CD4-positive, alpha-beta T cell treated with Interleukin-2 at 100 ng/mL for 4 hours (primary cell): ENCODE data around the gene PTCD1.
"Not testable (repeated sequence)": the region's sequence is repeated elsewhere in the genome, so short reads cannot be mapped to it uniquely, and the experiment has no call there.

ENCODE experiments used
- DNase-seq: peaks from one replicate; pipeline ENCODE4 v3.0.0-alpha.2; 2020; ENCODE audit warnings: low spot score

Gene PTCD1

DNA sequence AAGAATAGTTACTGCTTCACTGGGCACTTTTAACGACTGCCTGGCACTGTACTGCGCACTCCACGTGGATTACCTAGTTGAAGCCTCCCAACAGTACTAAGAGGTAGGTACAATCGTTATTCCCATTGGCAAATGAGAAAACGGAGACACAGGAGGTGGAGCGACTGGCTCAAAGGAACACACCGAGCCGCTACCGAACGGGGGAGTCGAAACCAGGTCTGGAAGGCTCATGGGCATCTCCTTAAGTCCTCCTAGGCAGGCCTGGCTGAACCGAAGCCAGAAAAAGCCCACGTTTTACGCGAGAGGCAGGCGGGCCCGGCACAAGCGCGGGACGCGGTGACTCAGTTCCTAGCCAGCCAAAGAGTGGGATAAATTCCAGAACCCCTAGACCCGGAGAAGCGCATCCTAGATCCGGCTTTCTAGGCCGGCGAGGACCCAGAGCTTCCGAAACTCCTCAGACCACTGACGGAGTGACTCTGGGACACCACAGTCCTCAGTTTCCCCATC is 30.7 kb downstream of the PTCD1 start:
- DNase-seq, result no peak

- DNase-seq, result no peak
Observed at GRCh38 chr7:99406557-99406956, 32.0 kb downstream of the PTCD1 start.

DNA sequence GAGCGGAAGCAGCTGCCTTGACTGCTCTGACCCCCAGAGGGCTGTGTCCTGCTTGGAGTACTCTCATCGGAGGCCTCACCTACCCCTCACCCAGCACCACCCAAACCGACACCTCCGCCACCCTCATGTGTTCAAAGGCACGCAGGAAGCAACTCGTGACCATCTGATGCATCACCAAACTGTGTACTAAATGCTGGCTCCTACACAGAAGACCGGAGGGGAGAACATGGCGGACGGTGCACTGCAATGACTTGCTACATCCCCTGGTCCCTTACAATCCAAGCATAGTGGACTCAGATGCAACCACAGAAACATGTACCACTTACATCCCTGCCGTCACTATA is 33.6 kb downstream of the PTCD1 start:
- no peak for DNase-seq

DNA sequence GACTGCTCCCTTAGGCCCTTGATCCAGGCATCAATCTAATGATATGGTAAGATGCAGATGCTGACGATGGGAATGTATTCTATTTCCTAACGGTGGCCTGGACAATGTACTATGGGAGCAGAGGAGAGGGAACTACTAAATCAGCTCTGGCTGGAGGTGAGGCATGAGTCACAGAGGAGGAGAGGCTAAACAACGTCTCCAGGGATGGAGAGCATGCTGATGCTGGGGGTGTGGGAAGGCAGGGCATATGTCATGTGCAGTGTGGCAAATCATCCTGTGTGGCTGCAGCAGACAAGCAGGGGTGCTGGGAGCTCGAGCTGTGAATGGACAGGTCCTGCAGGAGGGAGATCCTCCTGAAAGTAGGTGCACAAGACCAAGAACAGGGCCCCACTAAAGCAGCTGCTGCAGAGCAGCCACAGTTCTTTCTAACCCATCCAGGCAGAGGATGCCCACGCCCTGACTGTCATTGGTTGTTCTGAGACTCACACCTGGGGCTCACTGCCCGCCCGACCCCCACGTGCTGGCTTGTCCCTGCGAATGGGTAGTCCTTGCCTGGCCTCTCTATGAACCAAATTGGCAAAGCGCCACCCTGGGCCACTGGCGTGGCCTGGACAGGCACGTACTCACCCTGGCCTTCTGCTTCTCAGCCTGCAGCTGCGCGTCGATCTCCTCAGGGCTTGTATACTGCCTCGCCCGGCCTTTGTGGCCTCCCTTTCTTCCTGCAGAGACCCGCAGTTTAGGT is 34.2 kb downstream of the PTCD1 start:
- DNase-seq, result no peak

DNA sequence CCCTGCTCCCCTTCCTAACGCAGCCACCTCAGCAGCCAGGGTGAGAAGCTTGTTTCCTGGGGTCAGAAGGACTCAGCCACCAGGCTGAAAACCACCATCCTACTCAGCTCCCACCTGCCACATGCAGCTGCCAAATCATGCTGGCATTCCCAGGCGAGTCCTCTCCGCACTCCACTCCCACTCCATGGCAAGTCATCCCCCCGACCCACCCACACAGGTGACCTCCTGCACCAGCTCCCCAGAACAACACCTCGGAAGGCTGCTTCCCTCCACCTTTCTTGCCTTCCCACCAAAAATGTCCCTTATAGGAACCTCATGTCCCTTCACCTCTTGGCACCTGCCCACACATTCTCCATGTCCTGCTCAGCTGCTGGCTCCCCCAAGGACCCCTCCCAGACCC is 34.8 kb downstream of the PTCD1 start:
- DNase-seq, result no peak

DNA sequence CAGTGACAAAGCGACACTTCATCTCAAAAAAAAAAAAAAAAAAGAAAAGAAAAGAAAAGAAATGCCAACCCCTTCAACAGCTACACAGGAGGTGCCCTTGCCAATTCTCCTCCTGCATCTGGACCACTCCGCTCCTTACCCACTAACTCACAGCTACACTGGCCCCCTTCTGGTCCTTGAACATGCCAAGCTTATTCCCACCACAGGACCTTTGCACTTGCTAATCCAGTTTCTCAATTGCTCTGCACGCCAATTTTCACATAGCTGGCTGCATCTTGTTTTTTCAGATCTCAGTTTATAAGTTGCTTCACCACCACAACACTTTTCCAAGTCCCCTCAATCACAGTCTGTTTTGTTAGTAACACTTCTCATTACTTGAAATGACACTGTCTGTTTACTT is 35.7 kb downstream of the PTCD1 start:
- no peak for DNase-seq

DNA sequence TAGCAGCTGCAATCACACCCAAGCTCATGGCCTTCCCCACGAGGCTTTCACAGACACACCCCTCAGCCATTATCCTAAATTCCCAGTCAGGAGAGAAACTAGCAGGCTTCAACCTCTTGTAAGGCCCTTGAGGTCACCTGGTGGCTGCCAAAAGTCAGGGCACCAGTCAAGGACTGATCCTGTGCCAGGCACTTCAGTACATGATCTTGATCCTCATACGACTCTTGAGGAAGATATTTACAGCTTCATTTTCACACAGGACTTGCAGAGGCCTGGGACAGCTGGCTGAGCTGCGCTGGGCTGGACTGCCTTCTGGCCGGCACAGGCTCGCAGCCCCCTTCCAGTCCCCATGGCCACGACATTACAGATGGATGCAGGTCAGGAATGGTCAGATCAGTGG is 39.0 kb downstream of the PTCD1 start:
- no peak for DNase-seq

DNA sequence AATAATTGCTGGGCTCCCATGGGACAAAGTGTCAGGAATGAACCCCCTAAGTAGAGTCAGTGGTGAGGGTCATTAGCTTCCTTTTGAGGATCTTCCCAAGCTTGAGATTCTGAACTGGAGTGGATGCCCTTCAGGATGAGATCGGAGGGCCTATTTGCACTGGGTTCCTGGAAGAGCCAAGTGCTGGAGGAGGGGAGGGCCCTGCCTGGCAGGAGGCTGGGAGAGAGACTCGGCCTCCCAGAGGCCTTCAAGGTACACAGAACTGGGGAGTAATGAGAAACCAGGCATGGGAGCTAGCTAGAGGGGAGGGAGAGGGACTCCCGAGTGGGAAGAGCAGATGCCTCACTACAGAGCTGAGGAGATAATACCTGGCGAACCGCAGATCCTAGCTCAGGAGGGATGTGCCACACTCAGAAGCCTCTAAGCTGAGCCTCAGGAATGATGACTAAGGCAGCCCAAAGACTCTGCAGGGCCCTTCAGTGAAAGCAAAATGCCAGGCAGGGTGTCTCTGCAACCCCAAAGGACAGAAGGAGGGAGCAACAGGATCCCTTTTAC is 39.6 kb downstream of the PTCD1 start:
- DNase-seq, result no peak

GRCh38 chr7:99397297-99397983 is 41.2 kb downstream of the PTCD1 start:
- no peak for DNase-seq

- no peak for DNase-seq
Observed at GRCh38 chr7:99396418-99397296, 41.9 kb downstream of the PTCD1 start.

DNA sequence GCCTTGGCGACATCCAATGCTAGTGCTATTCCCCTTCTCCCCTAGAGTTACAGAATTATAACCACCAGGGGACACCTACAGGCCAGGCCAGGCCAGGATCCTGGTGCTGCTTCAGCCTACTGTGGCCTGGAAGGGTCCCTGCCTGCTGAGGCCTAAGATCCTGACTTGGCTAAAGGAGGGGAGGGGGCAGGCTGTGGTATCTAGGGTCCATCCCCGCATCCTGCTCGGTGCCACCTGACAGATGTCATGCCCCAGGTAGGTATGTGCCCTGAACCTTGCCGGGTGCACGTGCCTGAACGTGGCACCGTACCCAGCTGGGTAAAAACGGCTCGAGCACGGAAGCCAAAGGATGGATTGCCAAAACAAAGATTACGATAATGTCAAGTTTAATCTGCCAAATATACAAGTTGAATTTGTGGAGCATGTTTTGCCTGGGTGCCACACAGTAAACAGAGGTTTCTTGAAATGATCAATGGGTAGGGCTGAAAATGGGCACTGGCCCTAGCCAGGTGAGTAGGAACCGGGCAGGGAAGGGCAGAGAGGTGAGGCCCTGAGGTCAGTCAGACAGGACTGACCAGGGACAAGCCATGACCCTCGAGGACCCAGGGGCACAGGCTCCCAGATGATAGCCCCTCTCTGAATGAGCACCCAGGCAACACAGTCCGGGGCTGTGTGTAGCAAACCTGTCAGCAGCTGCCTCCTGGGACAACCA is 42.8 kb downstream of the PTCD1 start:
- DNase-seq, result no peak

- no peak for DNase-seq
Observed at GRCh38 chr7:99394188-99394502, 44.5 kb downstream of the PTCD1 start.

- DNase-seq, result no peak
Observed at GRCh38 chr7:99393355-99394187, 45.0 kb downstream of the PTCD1 start.

DNA sequence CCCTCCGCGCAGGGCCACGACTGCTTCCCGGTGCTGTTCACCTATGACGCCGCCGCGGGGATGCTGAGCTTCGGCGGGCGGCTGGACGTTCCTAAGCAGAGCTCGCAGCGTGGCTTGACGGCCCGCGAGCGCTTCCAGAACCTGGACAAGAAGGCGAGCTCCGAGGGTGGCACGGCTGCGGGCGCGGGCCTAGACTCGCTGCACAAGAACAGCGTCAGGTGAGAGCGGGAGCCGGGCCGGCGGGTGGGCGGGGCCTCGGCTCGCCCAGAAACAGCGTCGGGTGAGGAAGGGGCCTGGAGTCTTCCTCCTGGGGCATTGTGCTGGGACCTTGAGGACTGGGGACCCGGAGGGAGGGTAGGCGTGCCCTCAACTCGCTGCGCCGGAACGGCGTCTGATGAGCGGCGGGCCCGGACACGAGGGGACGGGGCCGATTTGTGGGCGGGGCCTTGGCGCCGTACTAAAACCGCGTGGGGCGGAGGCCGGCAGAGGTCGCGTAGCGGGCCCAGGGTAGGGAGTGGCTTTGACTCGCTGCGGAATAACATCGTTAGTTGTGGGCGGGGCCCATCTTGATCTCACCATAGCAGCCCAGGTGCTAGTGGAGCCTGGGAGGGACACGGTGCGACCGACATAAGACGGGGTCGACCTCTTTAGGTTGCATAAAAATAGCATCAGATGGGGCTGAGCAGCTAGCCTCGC is 45.8 kb downstream of the PTCD1 start:
- DNase-seq, result peak; percentile 87

- DNase-seq, result no peak
Observed at GRCh38 chr7:99392046-99392445, 46.6 kb downstream of the PTCD1 start.

- no peak for DNase-seq
Observed at GRCh38 chr7:99390941-99391602, 47.5 kb downstream of the PTCD1 start.

- DNase-seq, result no peak
Observed at GRCh38 chr7:99389772-99390171, 48.8 kb downstream of the PTCD1 start.

DNA sequence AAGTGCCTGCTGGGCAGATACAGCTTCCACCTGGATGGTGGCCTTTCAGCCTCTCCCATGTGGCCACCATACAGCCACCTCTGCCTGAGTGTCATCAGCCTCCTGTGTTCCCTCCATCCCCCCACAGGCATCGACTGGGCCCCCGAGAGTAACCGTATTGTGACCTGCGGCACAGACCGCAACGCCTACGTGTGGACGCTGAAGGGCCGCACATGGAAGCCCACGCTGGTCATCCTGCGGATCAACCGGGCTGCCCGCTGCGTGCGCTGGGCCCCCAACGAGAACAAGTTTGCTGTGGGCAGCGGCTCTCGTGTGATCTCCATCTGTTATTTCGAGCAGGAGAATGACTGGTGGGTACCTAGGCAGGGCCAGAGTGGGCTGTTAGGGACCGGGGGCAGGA is 50.7 kb downstream of the PTCD1 start:
- DNase-seq, result no peak

- DNase-seq, result not testable (repeated sequence)
Observed at GRCh38 chr7:99387239-99387635, 51.4 kb downstream of the PTCD1 start.
